SJSA1 (cell line): Measurements from ENCODE around the gene CNTNAP1. TPM values are rescaled to one million over a fixed set of nuclear protein-coding genes. Genes with fewer than 3 reads are reported as not detected.
"Not testable (repeated sequence)": the region's sequence is repeated elsewhere in the genome, so short reads cannot be mapped to it uniquely, and the experiment has no call there.

ENCODE experiments used
- DNase-seq, 2 experiments: peaks; one replicate each; pipeline ENCODE4 v3.0.0-alpha.2; 2015 to 2020; ENCODE audit warnings: low spot score in 2 of 2, low read depth in 1 of 2
- H3K27ac ChIP-seq: fragments of 250-450 bp; sonication (Bioruptor Pico); 2 replicates; pipeline ENCODE4 v1.5.1; 2020; ENCODE audit warnings: mild to moderate bottlenecking, moderate library complexity
- H3K27me3 ChIP-seq: fragments of 250-450 bp; sonication (Bioruptor Pico); replicated peaks from 2 replicates; pipeline ENCODE4 v1.5.1; 2020; ENCODE audit warnings: mild to moderate bottlenecking, moderate library complexity
- H3K36me3 ChIP-seq: fragments of 250-450 bp; sonication (Bioruptor Pico); 2 replicates; pipeline ENCODE4 v1.5.1; 2020; ENCODE audit warnings: mild to moderate bottlenecking
- H3K4me1 ChIP-seq: fragments of 250-450 bp; sonication (Bioruptor Pico); replicated peaks from 2 replicates; pipeline ENCODE4 v1.6.1; 2021; ENCODE audit warnings: mild to moderate bottlenecking
- H3K4me3 ChIP-seq: fragments of 250-450 bp; sonication (Bioruptor Pico); 2 replicates; pipeline ENCODE4 v1.5.1; 2020; ENCODE audit warnings: mild to moderate bottlenecking
- H3K9me3 ChIP-seq: fragments of 250-450 bp; sonication (Bioruptor Pico); replicated peaks from 2 replicates; pipeline ENCODE4 v1.5.1; 2020; ENCODE audit warnings: mild to moderate bottlenecking
- total RNA-seq: library from RNA; depleted of rRNA; stranded (reverse); fragments of >200 nt; shearing (Covaris generic); gene quantifications from 2 replicates; pipeline ENCODE4 v1.2.3, GENCODE V29; 2014

The CNTNAP1 gene
- total RNA-seq, 1 experiment from 2014 or later = 1.1 TPM

- Histone ChIP-seq H3K4me3 (no peak overlapping the region), H3K36me3 (no peaks in the 10 kb centered on the region), H3K27me3 (peaks cover 7% of the 10 kb centered on the region; the same call in 1 of the 2 replicates), H3K27ac (no peak overlapping the region), H3K9me3 (peaks cover 11% of the 10 kb centered on the region), H3K4me1 (peaks cover 24% of the 10 kb centered on the region)
- peak in 1 of 2 experiments; percentile 22 for DNase-seq
These were observed 21.5 kb upstream of the CNTNAP1 start for GRCh38 chr17:42660692-42661345.

GRCh38 chr17:42665581-42666001 is 16.7 kb upstream of the CNTNAP1 start:
- Histone ChIP-seq H3K36me3 (peaks cover 15% of the 10 kb centered on the region), H3K9me3 (no peaks in the 10 kb centered on the region), H3K4me1 (peaks cover 20% of the 10 kb centered on the region), H3K27me3 (no peaks in the 10 kb centered on the region), H3K4me3 (no peak overlapping the region), H3K27ac (no peak overlapping the region)
- DNase-seq = no peak

GRCh38 chr17:42666126-42666525 is 16.2 kb upstream of the CNTNAP1 start:
- not testable (repeated sequence) for H3K27ac ChIP-seq, H3K9me3 ChIP-seq
- peaks cover 15% of the 10 kb centered on the region for H3K36me3 ChIP-seq

GRCh38 chr17:42667088-42667951 is 15.0 kb upstream of the CNTNAP1 start:
- Histone ChIP-seq H3K4me1 (peaks cover 15% of the 10 kb centered on the region), H3K27me3 (no peaks in the 10 kb centered on the region), H3K27ac (no peak overlapping the region), H3K36me3 (peaks cover 15% of the 10 kb centered on the region), H3K4me3 (no peak overlapping the region), H3K9me3 (no peaks in the 10 kb centered on the region)
- peak; percentile 63 to 71 for DNase-seq

More at GRCh38 chr17:42666126-42666525, 16.2 kb upstream of the CNTNAP1 start:
- not testable (repeated sequence) for H3K27me3 ChIP-seq, H3K4me3 ChIP-seq, DNase-seq
- H3K4me1 ChIP-seq = peaks cover 15% of the 10 kb centered on the region

- Histone ChIP-seq H3K27ac (no peak overlapping the region), H3K9me3 (no peaks in the 10 kb centered on the region), H3K36me3 (peaks cover 15% of the 10 kb centered on the region), H3K27me3 (no peaks in the 10 kb centered on the region), H3K4me3 (no peak overlapping the region), H3K4me1 (peaks cover 15% of the 10 kb centered on the region)
- no peak for DNase-seq
These were observed 12.7 kb upstream of the CNTNAP1 start for GRCh38 chr17:42669705-42669976.

- no peak overlapping the region for H3K27ac ChIP-seq
- DNase-seq = no peak
- H3K4me1 ChIP-seq = peaks cover 15% of the 10 kb centered on the region
- peaks cover 15% of the 10 kb centered on the region for H3K36me3 ChIP-seq
- H3K9me3 ChIP-seq = no peaks in the 10 kb centered on the region
- no peak overlapping the region for H3K4me3 ChIP-seq
- no peaks in the 10 kb centered on the region for H3K27me3 ChIP-seq
These were observed 12.1 kb upstream of the CNTNAP1 start for GRCh38 chr17:42669977-42670788.

- no peak overlapping the region for H3K27ac ChIP-seq
- no peaks in the 10 kb centered on the region; the same call in 1 of the 2 replicates for H3K27me3 ChIP-seq
- no peak for DNase-seq
- peaks cover 15% of the 10 kb centered on the region for H3K36me3 ChIP-seq
- H3K4me1 ChIP-seq = peaks cover 23% of the 10 kb centered on the region
- no peaks in the 10 kb centered on the region for H3K9me3 ChIP-seq
- H3K4me3 ChIP-seq = no peak overlapping the region
These were observed 11.3 kb upstream of the CNTNAP1 start for GRCh38 chr17:42670789-42671657.

- DNase-seq = no peak
- peaks cover 10% of the 10 kb centered on the region for H3K36me3 ChIP-seq
- H3K27me3 ChIP-seq = no peaks in the 10 kb centered on the region; the same call in 1 of the 2 replicates
- H3K27ac ChIP-seq = no peak overlapping the region
- peaks cover 28% of the 10 kb centered on the region for H3K4me1 ChIP-seq
- no peak overlapping the region for H3K4me3 ChIP-seq
- H3K9me3 ChIP-seq = no peaks in the 10 kb centered on the region
These were observed 10.3 kb upstream of the CNTNAP1 start for GRCh38 chr17:42672038-42672437.

GRCh38 chr17:42673266-42673884 is 9.0 kb upstream of the CNTNAP1 start:
- H3K9me3 ChIP-seq = no peaks in the 10 kb centered on the region
- H3K36me3 ChIP-seq = peaks cover 10% of the 10 kb centered on the region
- no peak for DNase-seq
- no peaks in the 10 kb centered on the region; the same call in 1 of the 2 replicates for H3K27me3 ChIP-seq
- peaks cover 25% of the 10 kb centered on the region for H3K4me1 ChIP-seq
- no peak overlapping the region for H3K4me3 ChIP-seq
- no peak overlapping the region for H3K27ac ChIP-seq

- H3K36me3 ChIP-seq = peaks cover 8% of the 10 kb centered on the region
- no peaks in the 10 kb centered on the region for H3K9me3 ChIP-seq
- no peak for DNase-seq
- no peaks in the 10 kb centered on the region; the same call in 1 of the 2 replicates for H3K27me3 ChIP-seq
- peaks cover 32% of the 10 kb centered on the region for H3K4me1 ChIP-seq
- H3K27ac ChIP-seq = no peak overlapping the region
- no peak overlapping the region for H3K4me3 ChIP-seq
These were observed 8.2 kb upstream of the CNTNAP1 start for GRCh38 chr17:42673885-42674754.

GRCh38 chr17:42674755-42675347 is 7.5 kb upstream of the CNTNAP1 start:
- no peak for DNase-seq
- Histone ChIP-seq H3K27ac (no peak overlapping the region), H3K4me1 (peaks cover 39% of the 10 kb centered on the region), H3K36me3 (peaks cover 2% of the 10 kb centered on the region; the same call in 1 of the 2 replicates), H3K4me3 (no peak overlapping the region), H3K27me3 (no peaks in the 10 kb centered on the region; the same call in 1 of the 2 replicates), H3K9me3 (no peaks in the 10 kb centered on the region)
